DMS53 (cell line): ENCODE measurements around the gene KLHL6.
"Not testable (repeated sequence)": the region's sequence is repeated elsewhere in the genome, so short reads cannot be mapped to it uniquely, and the experiment has no call there.

Source experiments
- DNase-seq: peaks from one replicate; lab custom pipeline; 2025; lab: John Stamatoyannopoulos, UW

KLHL6 gene

GRCh38 chr3:183529185-183529584 is 26.3 kb downstream of the KLHL6 start:
- no peak for DNase-seq

DNA sequence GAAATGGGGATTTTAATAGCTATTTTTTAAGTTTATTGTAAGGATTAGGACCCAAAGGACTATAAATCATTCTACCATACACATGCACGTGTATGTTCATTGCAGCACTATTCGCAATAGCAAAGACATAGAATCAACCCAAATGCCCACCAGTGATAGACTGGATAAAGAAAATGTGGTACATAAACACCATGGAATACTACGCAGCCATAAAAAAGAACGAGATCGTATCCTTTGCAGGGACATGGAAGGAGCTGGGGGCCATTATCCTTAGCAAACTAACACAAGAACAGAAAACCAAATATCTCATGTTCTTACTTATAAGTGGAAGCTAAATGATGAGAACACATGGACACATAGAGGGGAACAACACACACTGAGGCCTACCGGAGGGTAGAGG is 26.7 kb downstream of the KLHL6 start:
- not testable (repeated sequence) for DNase-seq

- DNase-seq, result no peak
Measured at GRCh38 chr3:183527428-183528379, 27.8 kb downstream of the KLHL6 start.

DNA sequence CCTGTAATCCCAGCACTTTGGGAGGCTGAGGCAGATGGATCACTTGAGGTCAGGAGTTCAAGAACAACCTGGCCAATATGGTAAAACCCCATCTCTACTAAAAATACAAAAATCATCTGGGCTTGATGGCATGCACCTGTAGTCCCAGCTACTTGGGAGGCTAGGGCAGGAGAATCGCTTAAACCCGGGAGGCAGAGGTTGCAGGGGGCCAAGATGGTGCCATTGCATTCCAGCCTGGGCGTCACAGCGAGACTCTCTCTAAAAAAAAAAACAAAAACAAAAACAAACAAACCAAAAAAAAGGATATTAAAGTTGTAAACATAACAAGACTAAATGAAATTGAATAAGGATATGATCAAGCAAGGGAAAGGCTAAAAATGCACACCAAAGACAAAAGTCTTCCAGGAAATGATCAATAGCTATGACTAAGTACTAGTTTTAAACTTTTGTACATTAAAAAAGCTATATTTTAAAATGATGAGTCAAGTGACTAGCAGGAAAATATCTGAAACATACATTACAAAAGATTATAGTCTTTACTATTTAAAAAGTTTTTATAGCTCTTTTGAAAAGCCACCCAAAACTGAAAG is 28.6 kb downstream of the KLHL6 start:
- no peak for DNase-seq

DNA sequence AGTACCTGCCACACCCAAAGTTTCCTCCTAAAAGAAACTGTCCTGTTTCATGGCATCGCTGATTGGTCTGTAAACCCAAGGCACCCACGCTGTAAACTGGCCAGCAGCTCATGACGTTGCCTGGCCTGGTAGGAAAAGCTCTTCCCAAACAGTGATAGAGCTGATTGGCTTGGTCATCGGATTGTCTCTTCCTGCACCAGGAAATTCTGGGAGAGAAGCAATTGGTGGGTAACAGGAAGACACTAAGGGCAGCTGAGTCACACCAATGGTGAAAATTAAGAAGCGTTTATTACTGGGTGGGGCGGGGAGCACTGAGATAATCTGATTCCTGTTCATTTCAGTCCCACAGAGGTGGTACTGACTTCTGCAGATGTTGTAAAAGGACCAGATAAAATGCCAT is 31.0 kb downstream of the KLHL6 start:
- no peak for DNase-seq

DNA sequence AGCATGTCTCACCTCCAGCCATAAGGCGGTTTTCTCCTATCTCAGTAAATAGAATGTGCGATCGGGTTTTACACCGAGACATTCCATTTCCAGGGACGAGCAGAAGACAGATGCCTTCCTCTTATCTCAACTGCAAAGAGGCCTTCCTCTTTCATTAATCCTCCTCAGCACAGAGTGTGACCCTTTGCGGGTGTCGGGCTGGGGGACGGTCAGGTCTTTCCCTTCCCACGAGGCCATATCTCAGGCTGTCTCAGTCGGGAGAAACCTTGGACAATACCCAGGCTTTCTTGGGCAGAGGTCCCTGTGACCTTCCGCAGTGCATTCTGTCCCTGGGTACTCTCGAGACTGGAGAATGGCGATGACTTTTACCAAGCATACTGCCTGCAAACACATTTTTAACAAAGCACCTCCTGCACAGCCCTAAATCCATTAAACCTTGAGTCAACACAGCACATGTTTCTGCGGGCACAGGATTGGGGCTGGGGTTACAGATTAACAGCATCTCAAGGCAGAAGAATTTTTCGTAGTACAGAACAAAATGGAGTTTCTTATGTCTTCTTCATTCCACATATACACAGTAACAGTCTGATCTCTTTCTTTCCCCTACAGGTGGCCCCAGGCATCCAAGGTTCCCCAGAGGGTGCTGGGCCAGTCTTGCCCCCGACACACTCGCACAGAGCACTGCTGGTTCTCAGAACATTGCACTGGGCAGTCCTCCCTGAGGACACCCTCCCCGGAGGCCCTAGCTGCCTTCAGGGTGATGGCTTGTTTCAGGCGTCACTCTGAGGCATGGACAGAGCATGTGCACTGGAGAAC is 34.6 kb downstream of the KLHL6 start:
- peak; percentile 29 for DNase-seq

DNA sequence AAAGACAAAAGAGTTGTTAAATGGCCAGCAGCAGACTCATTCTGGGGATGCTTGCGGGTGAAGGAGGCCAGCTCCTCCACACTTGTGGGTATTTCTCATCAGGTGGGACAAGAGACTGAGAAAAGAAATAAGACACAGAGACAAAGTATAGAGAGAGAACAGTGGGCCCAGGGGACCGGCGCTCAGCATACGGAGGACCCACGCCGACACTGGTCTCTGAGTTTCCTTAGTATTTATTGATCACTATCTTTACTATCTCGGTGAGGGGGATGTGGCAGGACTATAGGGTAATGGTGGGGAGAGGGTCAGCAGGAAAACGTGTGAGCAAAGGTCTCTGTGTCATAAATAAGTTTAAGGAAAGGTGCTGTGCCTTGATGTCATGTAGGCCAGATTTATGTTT is 35.2 kb downstream of the KLHL6 start:
- not testable (repeated sequence) for DNase-seq

GRCh38 chr3:183519891-183520290 is 35.6 kb downstream of the KLHL6 start:
- DNase-seq, result no peak

- no peak for DNase-seq
Measured at GRCh38 chr3:183518491-183519251, 36.8 kb downstream of the KLHL6 start.

DNA sequence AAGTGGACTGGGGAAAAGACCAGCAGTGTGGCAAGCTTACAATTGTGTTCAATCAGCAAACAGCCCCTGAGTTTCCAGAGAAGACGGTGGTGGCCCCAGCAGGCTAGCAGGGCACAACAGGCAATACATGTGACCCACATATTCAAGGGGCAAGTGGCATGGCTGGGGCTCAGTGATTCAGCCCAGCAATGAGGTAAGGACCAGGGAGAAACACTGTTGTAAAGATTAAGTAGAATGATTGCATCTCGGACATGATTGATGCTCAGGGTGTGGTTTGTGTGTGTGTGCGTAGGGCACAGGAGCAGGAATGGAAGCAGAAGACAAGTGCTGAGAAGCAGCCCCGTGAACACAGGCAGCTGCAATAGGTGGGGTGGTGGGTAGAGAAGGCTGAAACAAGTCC is 37.9 kb downstream of the KLHL6 start:
- no peak for DNase-seq

GRCh38 chr3:183515968-183516851 is 39.3 kb downstream of the KLHL6 start:
- no peak for DNase-seq

- DNase-seq, result no peak
Measured at GRCh38 chr3:183514021-183514420, 41.5 kb downstream of the KLHL6 start.

GRCh38 chr3:183513046-183513706 is 42.3 kb downstream of the KLHL6 start:
- no peak for DNase-seq

GRCh38 chr3:183511286-183512131 is 44.0 kb downstream of the KLHL6 start:
- not testable (repeated sequence) for DNase-seq

DNA sequence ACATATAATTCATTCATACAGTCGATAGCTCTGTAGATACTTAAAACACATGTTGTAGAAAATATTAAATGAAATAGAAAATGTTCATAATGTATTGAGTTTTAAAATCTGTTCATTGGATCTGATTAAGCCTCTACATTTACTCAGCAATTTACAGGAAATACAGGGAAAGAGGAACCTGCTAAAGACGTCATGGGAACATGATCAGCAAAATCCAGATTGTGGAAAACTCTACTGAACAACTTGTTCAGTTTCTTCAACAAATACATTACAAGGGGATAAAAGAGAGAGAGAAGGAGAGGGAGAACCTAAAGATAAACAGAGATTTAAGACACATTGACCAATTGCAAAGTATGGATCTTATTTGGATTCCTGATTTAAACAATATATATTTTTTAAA is 46.7 kb downstream of the KLHL6 start:
- DNase-seq, result no peak

GRCh38 chr3:183507551-183507950 is 48.0 kb downstream of the KLHL6 start:
- no peak for DNase-seq

DNA sequence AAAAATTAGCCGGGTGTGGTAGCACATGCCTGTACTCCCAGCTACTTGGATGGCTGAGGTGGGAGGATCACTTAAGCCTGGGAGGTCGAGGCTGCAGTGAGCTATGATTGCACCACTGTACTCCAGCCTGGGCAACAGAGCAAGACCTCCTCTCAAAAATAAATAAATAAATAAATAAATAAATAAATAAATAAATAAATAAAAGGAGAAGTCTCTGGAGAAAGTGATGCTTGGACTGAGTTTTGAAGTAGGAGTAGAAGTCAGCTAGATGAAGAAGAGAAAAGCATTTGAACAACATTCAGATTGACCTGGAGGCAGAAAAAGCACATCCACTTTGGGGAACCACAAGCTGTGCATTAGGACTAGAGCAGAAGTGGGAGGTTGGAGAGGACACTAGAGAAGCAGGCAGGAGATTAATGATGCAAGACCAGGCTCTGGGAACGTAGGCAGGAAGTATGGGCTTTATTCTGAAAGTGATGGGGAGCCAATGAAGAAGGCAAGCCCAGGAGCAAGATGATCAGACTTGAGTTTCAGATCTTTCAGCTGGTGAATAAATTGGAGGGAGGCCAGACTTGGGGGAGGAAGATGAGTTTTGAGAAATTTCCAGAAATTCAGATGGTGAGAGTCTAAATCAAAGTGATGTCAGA is 48.7 kb downstream of the KLHL6 start:
- peak; percentile 28 for DNase-seq

- no peak for DNase-seq
Measured at GRCh38 chr3:183504597-183504996, 50.9 kb downstream of the KLHL6 start.

- DNase-seq, result no peak
Measured at GRCh38 chr3:183503746-183504145, 51.8 kb downstream of the KLHL6 start.
